Pancreas (tissue), 10 donors: ENCODE results near the gene SPIN2A. TPM values are rescaled to one million over a fixed set of nuclear protein-coding genes. Genes with fewer than 3 reads are reported as not detected.
A peak's percentile ranks its signal among the peaks of the same experiment; 100 is the strongest.
"Not testable (repeated sequence)": the region's sequence is repeated elsewhere in the genome, so short reads cannot be mapped to it uniquely, and the experiment has no call there.

Experiments
- ATAC-seq, 4 donors: fragments of 200-7000 bp; cut with Tn5 transposase; one replicate each; pipeline versions ENCODE4 v1.8.0 to v1.9.1; 2020; ENCODE audit warnings: mild to moderate bottlenecking in 4 of 4, moderate library complexity in 4 of 4
- DNase-seq, 6 donors: peaks; one replicate each; pipeline ENCODE4 v3.0.0-alpha.2; 2020
- FAIRE-seq: peaks from 2 replicates; lab custom pipeline; 2012; peaks lifted over from hg19 to GRCh38; lab: Jason Lieb, UNC
- H3K27ac ChIP-seq, 4 donors: fragments of 200-600 bp; sonication (generic); 1 replicate in 3 of 4; 2 replicates in 1 of 4; pipeline versions ENCODE4 v1.5.0 to v1.8.0; 2020
- H3K27me3 ChIP-seq, 4 donors: fragments of 200-600 bp; one replicate each; pipeline ENCODE4 v1.8.0; 2021
- H3K36me3 ChIP-seq, 3 donors: fragments of 200-600 bp; sonication (generic) in 1 of 3; one replicate each; pipeline versions ENCODE4 v1.5.0 to v1.8.0; 2020 to 2021
- H3K4me1 ChIP-seq, 3 donors: fragments of 200-600 bp; one replicate each; pipeline ENCODE4 v1.8.0; 2021
- H3K4me3 ChIP-seq, 4 donors: fragments of 200-600 bp; sonication (generic) in 2 of 4; one replicate each; pipeline versions ENCODE4 v1.5.0 to v1.8.0; 2020 to 2021
- H3K9me3 ChIP-seq, 4 donors: fragments of 200-600 bp; one replicate each; pipeline ENCODE4 v1.8.0; 2021
- CTCF ChIP-seq, 4 donors: fragments of 200-600 bp; sonication (generic) in 3 of 4; IDR thresholded peaks; one replicate each; pipeline versions ENCODE4 v1.5.0 to v1.8.0; 2021; ENCODE audit warnings: antibody characterized with exemption in 4 of 4
- WGBS, 2 donors: extraction: QIAGEN DNeasy Blood & Tissue Kit; methylation state at CpG; one replicate each; pipeline ENCODE4 v1.1.7; 2013; 5-methylcytosine and 5-hydroxymethylcytosine counted together
- intact Hi-C, 3 donors: fragments of 100-400 bp; cut with DNase I; formaldehyde crosslinking; loops; one replicate each; pipeline versions ENCODE4 v1.11.1 to v1.14.2; 2022
- polyA plus RNA-seq, 2 donors: library from polyadenylated mRNA; stranded (reverse); fragments of 200-250 nt; gene quantifications; one replicate each; pipeline ENCODE4 v1.2.3, GENCODE V29; 2013
- total RNA-seq, 6 donors: library from RNA; stranded (reverse); fragmentation: NEBNext Ultra II Directional in 4 of 6; extraction: Animal tissue kit (Norgen Biotek cat#: 25700) in 4 of 6; gene quantifications; one replicate each; pipeline versions ENCODE4 v1.2.1 to v1.2.4, GENCODE V29; 2021 to 2023
- donor health status: healthy with polysubstance abuse.
- donor health status: DM: no; HTN: no; CAD: no; lungs with moderate emphysema.
- donor health status: DM: no; HTN: no; CAD: no.
- donor health status: control.
- donor health status: control.
- donor health status: Bipolar disorder and iron deficiency.
- donor health status: DM: yes; HTN: yes; CAD: no.
- donor health status: DM: no; HTN: no; CAD: no.
- donor health status: DM: no; HTN: no; CAD: no.
- donor health status: DM: yes; HTN: yes; CAD: no.

Gene SPIN2A
- total and polyA plus RNA-seq, 8 donors: 0.13 to 0.70 (median 0.24) TPM

GRCh38 chrX:57134702-57135101 is 2.5 kb downstream of the SPIN2A start:
- 81 to 97% methylated on average over 3 of the region's 3 CpGs for WGBS, 2 donors
- ATAC-seq (no peak), FAIRE-seq (no peak), DNase-seq (no peak)
- Histone ChIP-seq H3K36me3 (no peaks in the 10 kb centered on the region), H3K9me3 (no peaks in the 10 kb centered on the region), H3K4me3 (no peak overlapping the region), H3K27ac (no peak overlapping the region), H3K4me1 (no peaks in the 10 kb centered on the region), H3K27me3 (no peaks in the 10 kb centered on the region)
- intact Hi-C loops: no loop called here
- TF ChIP-seq CTCF (IDR thresholded peaks at IDR 0.05): no peak

GRCh38 chrX:57133706-57134105 is 3.5 kb downstream of the SPIN2A start:
- FAIRE-seq: no peak

GRCh38 chrX:57133284-57133683 is 3.9 kb downstream of the SPIN2A start:
- intact Hi-C loops, ATAC-seq, H3K9me3 ChIP-seq, H3K4me3 ChIP-seq, H3K27ac ChIP-seq, H3K4me1 ChIP-seq, FAIRE-seq, DNase-seq, H3K27me3 ChIP-seq, H3K36me3 ChIP-seq: not testable (repeated sequence)
- WGBS, 2 donors: 55 to 58% methylated on average over 4 of the region's 4 CpGs

More at GRCh38 chrX:57133706-57134105, 3.5 kb downstream of the SPIN2A start:
- no peak for TF ChIP-seq CTCF (IDR thresholded peaks at IDR 0.05)
- Histone ChIP-seq H3K27me3 (no peaks in the 10 kb centered on the region), H3K36me3 (no peaks in the 10 kb centered on the region), H3K4me3 (no peak overlapping the region), H3K9me3 (no peaks in the 10 kb centered on the region), H3K4me1 (no peaks in the 10 kb centered on the region), H3K27ac (no peak overlapping the region)
- DNase-seq: no peak
- ATAC-seq: no peak
- intact Hi-C loops: no loop called here
- 67 to 94% methylated on average over 4 of the region's 4 CpGs for WGBS, 2 donors

GRCh38 chrX:57132046-57132445 is 5.2 kb downstream of the SPIN2A start:
- 75 to 96% methylated on average over 7 of the region's 7 CpGs for WGBS, 2 donors
- Histone ChIP-seq H3K36me3 (no peaks in the 10 kb centered on the region), H3K9me3 (peaks cover 0 to 3% (median 0%) of the 10 kb centered on the region in 4 donors), H3K27me3 (no peaks in the 10 kb centered on the region), H3K4me1 (no peaks in the 10 kb centered on the region), H3K4me3 (no peak overlapping the region), H3K27ac (no peak overlapping the region)
- DNase-seq (no peak), ATAC-seq (no peak), FAIRE-seq (no peak)
- no peak for TF ChIP-seq CTCF (IDR thresholded peaks at IDR 0.05)
- intact Hi-C loops: no loop called here

GRCh38 chrX:57121816-57122215 is 15.4 kb downstream of the SPIN2A start:
- Histone ChIP-seq H3K36me3 (no peaks in the 10 kb centered on the region), H3K27me3 (no peaks in the 10 kb centered on the region), H3K9me3 (no peaks in the 10 kb centered on the region), H3K4me1 (no peaks in the 10 kb centered on the region), H3K27ac (peak overlapping the region in 3 of 4 donors; percentile 46 to 68 (median 56)), H3K4me3 (peak overlapping the region; percentile 38 to 57 (median 44))
- intact Hi-C loops: no loop called here
- WGBS, 2 donors: 2 to 17% methylated on average over 10 of the region's 10 CpGs
- FAIRE-seq (no peak), ATAC-seq (peak in 1 of 4 donors; percentile 8), DNase-seq (no peak)
- no peak for TF ChIP-seq CTCF (IDR thresholded peaks at IDR 0.05)
